Endothelial cell (in vitro differentiated cells): ENCODE results near the gene OR56A4. TPM values are rescaled to one million over a fixed set of nuclear protein-coding genes. Genes with fewer than 3 reads are reported as not detected.

Source experiments
- DNase-seq: peaks from one replicate; pipeline ENCODE4 v3.0.0; 2021; ENCODE audit warnings: low spot score
- H3K27ac Mint-ChIP-seq: one replicate; pipeline ENCODE4 v1.8.0; 2021; ENCODE audit warnings: mixed read lengths, inconsistent platforms; ENCODE audit not compliant: unreplicated experiment
- H3K27me3 Mint-ChIP-seq: one replicate; pipeline ENCODE4 v1.8.0; 2021; ENCODE audit warnings: mild to moderate bottlenecking, moderate library complexity, mixed read lengths, inconsistent platforms; ENCODE audit not compliant: unreplicated experiment
- H3K36me3 Mint-ChIP-seq: one replicate; pipeline ENCODE4 v1.8.0; 2021; ENCODE audit warnings: mild to moderate bottlenecking, low read depth, mixed read lengths, inconsistent platforms; ENCODE audit not compliant: unreplicated experiment
- H3K4me1 Mint-ChIP-seq: one replicate; pipeline ENCODE4 v1.8.0; 2021; ENCODE audit warnings: mild to moderate bottlenecking, mixed read lengths, inconsistent platforms; ENCODE audit not compliant: unreplicated experiment
- H3K4me3 Mint-ChIP-seq: one replicate; pipeline ENCODE4 v1.8.0; 2021; ENCODE audit warnings: mild to moderate bottlenecking, mixed read lengths, inconsistent platforms; ENCODE audit not compliant: unreplicated experiment
- H3K9me3 Mint-ChIP-seq: one replicate; pipeline ENCODE4 v1.8.0; 2021; ENCODE audit warnings: mixed read lengths, inconsistent platforms; ENCODE audit not compliant: unreplicated experiment
- CTCF ChIP-seq: fragments of 200-600 bp; sonication (generic); IDR thresholded peaks from one replicate; pipeline ENCODE4 v1.5.0; 2021; ENCODE audit warnings: antibody characterized with exemption; ENCODE audit not compliant: unreplicated experiment
- total RNA-seq: library from RNA; stranded (reverse); fragmentation: NEBNext Ultra II Directional; extraction: Animal tissue kit (Norgen Biotek cat#: 25700); gene quantifications from one replicate; pipeline ENCODE4 v1.2.1, GENCODE V29; 2021; ENCODE audit not compliant: unreplicated experiment

The OR56A4 gene
- total RNA-seq, 1 donor from 2014 or later: 0.13 TPM

- no peak for DNase-seq
- Mint-ChIP-seq H3K4me3 (no peak overlapping the region), H3K9me3 (no peaks in the 10 kb centered on the region), H3K27ac (no peak overlapping the region), H3K4me1 (no peaks in the 10 kb centered on the region), H3K36me3 (no peaks in the 10 kb centered on the region), H3K27me3 (no peaks in the 10 kb centered on the region)
- no peak for TF ChIP-seq CTCF
Measured at GRCh38 chr11:5989203-5989602, 17.5 kb downstream of the OR56A4 start.

- no peaks in the 10 kb centered on the region for H3K36me3 Mint-ChIP-seq
- H3K27ac Mint-ChIP-seq: no peak within 1 kb of the TSS
- H3K9me3 Mint-ChIP-seq: no peaks in the 10 kb centered on the region
- no peak within 1 kb of the TSS for H3K4me3 Mint-ChIP-seq
- no peak for TF ChIP-seq CTCF
- no peaks in the 10 kb centered on the region for H3K27me3 Mint-ChIP-seq
- no peaks in the 10 kb centered on the region for H3K4me1 Mint-ChIP-seq
- DNase-seq: no peak
Measured at GRCh38 chr11:5986885-5987284, 19.9 kb downstream of the OR56A4 start, which contains the start of gene OR52L1. Gene OR52L1 (minus strand): TSS chr11:5986985. CDS start chr11:5986930, 55 bp downstream.

GRCh38 chr11:5983443-5983842 is 23.3 kb downstream of the OR56A4 start:
- Mint-ChIP-seq H3K4me3 (no peak overlapping the region), H3K9me3 (no peaks in the 10 kb centered on the region), H3K27me3 (peaks cover 2% of the 10 kb centered on the region), H3K27ac (no peak overlapping the region), H3K36me3 (no peaks in the 10 kb centered on the region), H3K4me1 (no peaks in the 10 kb centered on the region)
- TF ChIP-seq CTCF: peak; percentile 22
- DNase-seq: no peak

GRCh38 chr11:5973530-5973929 is 33.2 kb downstream of the OR56A4 start:
- Mint-ChIP-seq H3K27me3 (peaks cover 1% of the 10 kb centered on the region), H3K4me3 (no peak overlapping the region), H3K27ac (no peak overlapping the region), H3K36me3 (no peaks in the 10 kb centered on the region), H3K9me3 (no peaks in the 10 kb centered on the region), H3K4me1 (no peaks in the 10 kb centered on the region)
- DNase-seq: no peak
- TF ChIP-seq CTCF: no peak

GRCh38 chr11:5968394-5968793 is 38.4 kb downstream of the OR56A4 start, which contains the start of gene OR56A5:
Gene OR56A5 (minus strand): TSS chr11:5968494. CDS start chr11:5968494, 0 bp downstream.
- Mint-ChIP-seq H3K4me1 (no peaks in the 10 kb centered on the region), H3K27me3 (peaks cover 3% of the 10 kb centered on the region)
- TF ChIP-seq CTCF: no peak

More at GRCh38 chr11:5968394-5968793, 38.4 kb downstream of the OR56A4 start, which contains the start of gene OR56A5:
- Mint-ChIP-seq H3K4me3 (no peak within 1 kb of the TSS), H3K27ac (no peak within 1 kb of the TSS), H3K9me3 (no peaks in the 10 kb centered on the region), H3K36me3 (no peaks in the 10 kb centered on the region)
- DNase-seq: no peak
